Natural killer cell (primary cell): ENCODE measurements around the gene ACOX3. TPM values are rescaled to one million over a fixed set of nuclear protein-coding genes. Genes with fewer than 3 reads are reported as not detected.

Experiments used
- ATAC-seq, 3 donors: fragments of 150-1000 bp in 2 of 3; fragments of 200-7000 bp in 1 of 3; cut with Tn5 transposase; 1 replicate in 1 of 3; 2 replicates in 2 of 3; pipeline ENCODE4 v1.10.0; 2021; ENCODE audit warnings: mild to moderate bottlenecking in 2 of 3, moderate library complexity in 2 of 3
- DNase-seq, 2 donors: peaks; one replicate each; pipeline versions ENCODE4 v3.0.0 to v3.0.0-alpha.2; 2013 to 2021; ENCODE audit warnings: mixed read lengths in 1 of 2
- H3K27ac ChIP-seq: one replicate; pipeline ENCODE4 v1.5.1; 2013; ENCODE audit warnings: mild to moderate bottlenecking, low read length
- H3K27me3 ChIP-seq: one replicate; pipeline ENCODE4 v1.6.1; 2013; ENCODE audit warnings: low read length; ENCODE audit not compliant: control insufficient read depth, insufficient read depth
- H3K36me3 ChIP-seq: one replicate; pipeline ENCODE4 v1.6.1; 2013; ENCODE audit warnings: low read length; ENCODE audit not compliant: control insufficient read depth, insufficient read depth
- H3K4me1 ChIP-seq: one replicate; pipeline ENCODE4 v1.6.1; 2013; ENCODE audit warnings: low read length; ENCODE audit not compliant: control insufficient read depth, insufficient read depth
- H3K4me3 ChIP-seq: one replicate; pipeline ENCODE4 v1.5.1; 2013; ENCODE audit warnings: low read length
- H3K9me3 ChIP-seq: one replicate; pipeline ENCODE4 v1.6.1; 2013; ENCODE audit warnings: low read length; ENCODE audit not compliant: control insufficient read depth, insufficient read depth
- H3K27ac Mint-ChIP-seq, 2 donors: one replicate each; pipeline ENCODE4 v1.8.0; 2022; ENCODE audit warnings: mild to moderate bottlenecking in 2 of 2, mixed read lengths in 2 of 2, moderate library complexity in 1 of 2
- H3K27me3 Mint-ChIP-seq, 2 donors: one replicate each; pipeline ENCODE4 v1.8.0; 2022; ENCODE audit warnings: low read depth in 2 of 2, mixed read lengths in 2 of 2
- H3K36me3 Mint-ChIP-seq: one replicate; pipeline ENCODE4 v1.8.0; 2022; ENCODE audit warnings: mixed read lengths
- H3K4me1 Mint-ChIP-seq, 2 donors: one replicate each; pipeline ENCODE4 v1.8.0; 2022; ENCODE audit warnings: mixed read lengths in 2 of 2
- H3K4me3 Mint-ChIP-seq: one replicate; pipeline ENCODE4 v1.8.0; 2022; ENCODE audit warnings: mild to moderate bottlenecking, moderate library complexity, mixed read lengths
- H3K9me3 Mint-ChIP-seq, 2 donors: one replicate each; pipeline ENCODE4 v1.8.0; 2022; ENCODE audit warnings: mixed read lengths in 2 of 2
- CTCF ChIP-seq: fragments of 200-600 bp; IDR thresholded peaks from one replicate; pipeline ENCODE4 v1.8.0; 2022; ENCODE audit warnings: antibody characterized with exemption
- WGBS: methylation state at CpG from one replicate; pipeline ENCODE4 v1.1.7; 2013; ENCODE audit warnings: missing lambda C conversion rate; ENCODE audit not compliant: insufficient coverage; 5-methylcytosine and 5-hydroxymethylcytosine counted together
- intact Hi-C: fragments of 100-400 bp; cut with micrococcal nuclease; formaldehyde crosslinking; loops from one replicate; pipeline ENCODE4 v1.14.2; 2022
- total RNA-seq, 4 donors: library from RNA; stranded (reverse); fragments of 120-200 nt in 1 of 4; gene quantifications; one replicate each; pipeline versions ENCODE4 v1.2.3 to v1.2.4, GENCODE V29; 2013 to 2022

Gene ACOX3
- total RNA-seq, 3 donors from 2014 or later (not counting 1 experiment from before 2014, with no cell fraction given): 12.4 to 18.3 (median 15.4) TPM

DNA sequence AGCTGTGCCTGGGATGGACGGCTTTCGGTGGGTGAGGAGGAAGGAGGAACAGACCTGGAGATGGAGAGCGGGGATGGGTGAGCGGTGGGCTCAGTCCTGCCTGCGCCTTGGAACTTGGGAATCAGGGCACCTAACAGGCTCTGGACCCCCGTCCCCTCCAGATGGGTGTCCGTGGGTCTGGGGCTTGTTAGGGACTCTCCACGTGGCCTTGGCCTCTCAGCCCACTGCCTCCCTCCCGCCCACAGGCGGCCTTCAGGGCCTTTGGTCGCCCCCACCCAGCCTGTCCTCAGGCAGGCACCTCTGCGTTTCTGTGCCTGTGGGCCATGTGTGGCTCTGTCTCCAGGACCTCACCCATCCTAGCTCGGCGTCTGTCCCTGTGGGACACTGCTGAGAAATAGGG lies 29.0 kb upstream of the ACOX3 start:
- Histone ChIP-seq H3K4me1 (no peaks in the 10 kb centered on the region), H3K27me3 (no peaks in the 10 kb centered on the region), H3K36me3 (peaks cover 34% of the 10 kb centered on the region), H3K27ac (no peak overlapping the region), H3K4me3 (no peak overlapping the region), H3K9me3 (no peaks in the 10 kb centered on the region)
- intact Hi-C loops: no loop called here
- DNase-seq: no peak
- no peaks in the 10 kb centered on the region for H3K9me3 Mint-ChIP-seq
- no peaks in the 10 kb centered on the region for H3K36me3 Mint-ChIP-seq
- 91% methylated on average over 14 of the region's 14 CpGs for WGBS
- no peak for TF ChIP-seq CTCF
- no peak overlapping the region for H3K27ac Mint-ChIP-seq
- no peaks in the 10 kb centered on the region for H3K27me3 Mint-ChIP-seq
- H3K4me3 Mint-ChIP-seq: no peak overlapping the region
- H3K4me1 Mint-ChIP-seq: no peaks in the 10 kb centered on the region
- no peak for ATAC-seq

DNA sequence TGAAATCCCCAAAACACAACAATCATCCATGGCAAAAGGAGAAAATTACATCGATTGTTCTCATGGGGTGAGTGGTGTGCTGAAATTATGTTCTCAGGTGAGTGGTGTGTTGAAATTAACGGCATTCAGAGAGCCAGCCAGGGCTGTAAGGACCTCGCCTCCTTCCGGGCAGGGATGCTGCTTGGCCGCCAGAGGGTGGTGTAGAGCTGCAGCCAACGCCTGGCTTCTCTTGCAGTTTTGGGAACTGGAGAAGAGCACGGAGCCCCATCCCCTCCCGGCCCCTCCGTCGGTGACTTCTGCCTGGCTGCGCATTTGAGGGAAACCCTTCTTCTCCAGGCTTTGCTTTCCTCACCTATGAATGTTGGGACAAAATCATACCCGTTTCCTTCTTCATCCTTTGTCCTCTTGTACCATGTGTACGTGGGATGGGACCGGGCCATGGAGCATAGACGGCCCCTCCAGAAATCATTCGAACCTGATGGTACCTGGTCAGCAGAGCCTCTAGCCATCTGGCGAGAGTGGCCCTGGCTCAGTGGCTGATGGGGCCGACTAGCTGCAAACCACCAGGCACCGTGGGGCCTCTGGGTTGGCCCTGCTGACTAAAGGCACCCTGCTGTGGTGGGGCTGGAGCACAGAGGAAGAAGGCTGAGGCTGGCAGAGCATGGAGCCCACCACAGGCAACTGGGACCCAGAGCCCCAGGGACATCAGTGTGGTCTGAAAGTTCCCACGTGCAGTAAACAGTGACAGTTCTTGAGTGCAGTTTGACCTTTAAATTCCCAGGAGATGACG lies 28.4 kb upstream of the ACOX3 start:
- intact Hi-C loops: no loop called here

GRCh38 chr4:8467016-8467415 lies 26.5 kb upstream of the ACOX3 start:
- 97% methylated on average over 18 of the region's 18 CpGs for WGBS
- H3K36me3 Mint-ChIP-seq: no peaks in the 10 kb centered on the region
- H3K4me1 Mint-ChIP-seq: no peaks in the 10 kb centered on the region
- Histone ChIP-seq H3K9me3 (no peaks in the 10 kb centered on the region), H3K36me3 (peaks cover 40% of the 10 kb centered on the region), H3K27ac (no peak overlapping the region), H3K27me3 (no peaks in the 10 kb centered on the region), H3K4me1 (no peaks in the 10 kb centered on the region), H3K4me3 (no peak overlapping the region)
- H3K4me3 Mint-ChIP-seq: no peak overlapping the region
- no peak overlapping the region for H3K27ac Mint-ChIP-seq
- ATAC-seq: no peak
- DNase-seq: no peak
- intact Hi-C loops: no loop called here
- H3K27me3 Mint-ChIP-seq: no peaks in the 10 kb centered on the region
- TF ChIP-seq CTCF: no peak
- H3K9me3 Mint-ChIP-seq: no peaks in the 10 kb centered on the region

More for the DNA sequence above, 28.4 kb upstream of the ACOX3 start:
- Mint-ChIP-seq H3K27me3 (no peaks in the 10 kb centered on the region), H3K4me1 (no peaks in the 10 kb centered on the region), H3K36me3 (no peaks in the 10 kb centered on the region), H3K9me3 (no peaks in the 10 kb centered on the region), H3K4me3 (no peak overlapping the region), H3K27ac (no peak overlapping the region)
- DNase-seq (peak; percentile 24 to 67), ATAC-seq (peak in 2 of 3 donors; percentile 78 to 81)
- Histone ChIP-seq H3K4me1 (no peaks in the 10 kb centered on the region), H3K4me3 (no peak overlapping the region), H3K9me3 (no peaks in the 10 kb centered on the region), H3K27ac (no peak overlapping the region), H3K36me3 (peaks cover 38% of the 10 kb centered on the region), H3K27me3 (no peaks in the 10 kb centered on the region)
- 58% methylated on average over 21 of the region's 21 CpGs for WGBS
- peak; percentile 69 for TF ChIP-seq CTCF
